Smooth muscle cell (in vitro differentiated cells): ENCODE results near the gene SRRM4. TPM values are rescaled to one million over a fixed set of nuclear protein-coding genes. Genes with fewer than 3 reads are reported as not detected.
A peak's percentile ranks its signal among the peaks of the same experiment; 100 is the strongest.

Source experiments
- DNase-seq: peaks from one replicate; lab custom pipeline; 2025; ENCODE audit not compliant: unreplicated experiment; lab: John Stamatoyannopoulos, UW
- H2AFZ ChIP-seq: fragments of 200-600 bp; sonication (generic); 2 replicates; pipeline ENCODE4 v1.6.0; 2016; ENCODE audit warnings: antibody characterized with exemption, low read depth, mild to moderate bottlenecking
- H3F3A ChIP-seq: fragments of 200-600 bp; sonication (generic); 2 replicates; pipeline ENCODE4 v1.6.0; 2017; ENCODE audit warnings: antibody characterized with exemption, low read depth
- H3K27ac ChIP-seq: fragments of 200-600 bp; sonication (generic); 2 replicates; pipeline ENCODE4 v1.5.1; 2016; ENCODE audit warnings: low read depth, mild to moderate bottlenecking
- H3K27me3 ChIP-seq: fragments of 200-600 bp; sonication (generic); 2 replicates; pipeline ENCODE4 v1.6.1; 2016; ENCODE audit warnings: low read depth, mild to moderate bottlenecking
- H3K36me3 ChIP-seq: fragments of 200-600 bp; sonication (generic); 2 replicates; pipeline ENCODE4 v1.5.1; 2016; ENCODE audit warnings: low read depth
- H3K4me1 ChIP-seq: fragments of 200-600 bp; sonication (generic); 2 replicates; pipeline ENCODE4 v1.5.1; 2016; ENCODE audit warnings: low read depth
- H3K4me2 ChIP-seq: fragments of 200-600 bp; sonication (generic); 2 replicates; pipeline ENCODE4 v1.6.0; 2016; ENCODE audit warnings: mild to moderate bottlenecking
- H3K4me3 ChIP-seq: fragments of 200-600 bp; sonication (generic); 2 replicates; pipeline ENCODE4 v1.5.1; 2016; ENCODE audit warnings: mild to moderate bottlenecking
- H3K79me2 ChIP-seq: fragments of 200-600 bp; sonication (generic); 2 replicates; pipeline ENCODE4 v1.6.0; 2016; ENCODE audit warnings: low read depth, mild to moderate bottlenecking
- H3K9ac ChIP-seq: fragments of 200-600 bp; sonication (generic); 2 replicates; pipeline ENCODE4 v1.6.0; 2016; ENCODE audit warnings: low read depth
- H3K9me3 ChIP-seq: fragments of 200-600 bp; sonication (generic); replicated peaks from 2 replicates; pipeline ENCODE4 v1.5.1; 2016; ENCODE audit warnings: low read depth
- H4K20me1 ChIP-seq: fragments of 200-600 bp; sonication (generic); 2 replicates; pipeline ENCODE4 v1.6.0; 2016; ENCODE audit warnings: low read depth
- CTCF ChIP-seq: fragments of 200-600 bp; sonication (generic); IDR thresholded peaks from 2 replicates; pipeline ENCODE4 v1.5.1; 2017; ENCODE audit warnings: borderline replicate concordance, mild to moderate bottlenecking, antibody characterized with exemption; ENCODE audit not compliant: insufficient read depth, poor library complexity, severe bottlenecking
- WGBS: methylation state at CpG from one replicate; pipeline ENCODE4 v1.1.7; 2016; ENCODE audit warnings: low lambda C conversion rate; 5-methylcytosine and 5-hydroxymethylcytosine counted together
- polyA plus RNA-seq: library from polyadenylated mRNA; unstranded; fragments of >200 nt; fragmentation: Nextera tagmentation; extraction: Ambion mirVana; gene quantifications from 2 replicates; pipeline ENCODE4 v1.2.1, GENCODE V29; 2016
- total RNA-seq: library from RNA; depleted of rRNA; stranded (reverse); fragments of >200 nt; gene quantifications from 2 replicates; pipeline ENCODE4 v1.2.3, GENCODE V29; 2014

Gene SRRM4
- total and polyA plus RNA-seq, 2 experiments from 2014 or later, result 0.04 TPM; not detected in 1

DNA sequence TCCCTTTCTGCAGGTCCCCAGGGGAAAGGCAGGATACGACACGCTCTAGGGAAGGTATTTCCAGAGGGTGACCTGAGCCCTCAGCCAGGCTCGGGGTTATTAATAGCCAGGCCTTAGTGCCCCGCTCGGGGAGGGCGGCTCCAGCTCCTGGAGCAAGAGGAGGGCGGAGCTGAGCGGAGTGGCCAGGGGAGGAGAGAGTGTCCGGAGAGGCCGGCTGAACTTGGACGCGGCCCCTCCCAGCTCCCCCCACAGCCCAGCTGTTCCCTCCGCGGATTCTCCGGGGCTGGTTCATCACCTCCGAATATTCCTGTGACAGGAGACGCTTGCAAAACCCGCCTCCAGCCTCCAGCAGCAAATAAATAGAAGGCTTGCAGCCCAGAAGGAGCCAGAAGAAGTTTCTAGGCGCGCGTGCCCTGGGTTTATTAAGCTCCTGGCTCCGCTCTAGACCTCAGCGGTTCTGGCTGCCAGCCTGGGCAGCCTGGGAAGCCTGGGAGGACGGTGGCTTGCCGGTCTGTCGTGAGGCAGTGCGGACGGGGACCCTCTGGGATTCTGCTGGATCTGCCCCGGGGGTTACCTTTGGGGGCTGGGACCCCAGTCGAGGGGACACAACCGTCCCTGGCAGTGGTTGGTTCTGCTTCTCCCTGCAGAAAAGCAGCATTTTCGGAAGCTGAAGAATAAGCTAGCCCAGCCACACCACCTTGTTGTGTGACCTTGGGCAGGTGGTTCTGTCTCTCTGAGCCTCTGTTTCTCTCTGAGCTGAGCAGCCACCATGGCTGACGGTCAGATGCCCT is 197.4 kb downstream of the SRRM4 start, which contains the start of gene HSPB8:
Gene HSPB8, plus strand, starts transcription at position 388 of the 791 bp plus-strand sequence. Its CDS starts 382 bp downstream, at position 770.
- peaks cover 15% of the 10 kb centered on the region for H3K4me1 ChIP-seq
- no peak for TF ChIP-seq CTCF
- peaks cover 25% of the 10 kb centered on the region for H3F3A ChIP-seq
- no peaks in the 10 kb centered on the region for H3K36me3 ChIP-seq
- peaks cover 21% of the 10 kb centered on the region for H3K79me2 ChIP-seq
- peak within 1 kb of the TSS; percentile 95 for H3K27ac ChIP-seq
- peak within 1 kb of the TSS; percentile 93 for H3K9ac ChIP-seq
- no peak within 1 kb of the TSS for H2AFZ ChIP-seq
- peak within 1 kb of the TSS; percentile 53 for H3K4me3 ChIP-seq
- no peaks in the 10 kb centered on the region for H3K27me3 ChIP-seq
- no peaks in the 10 kb centered on the region for H3K9me3 ChIP-seq
- peaks cover 31% of the 10 kb centered on the region for H4K20me1 ChIP-seq
- peak; percentile 67 for DNase-seq
- peak within 1 kb of the TSS; percentile 88 for H3K4me2 ChIP-seq
- WGBS, result 7% methylated on average over 33 of the region's 33 CpGs

DNA sequence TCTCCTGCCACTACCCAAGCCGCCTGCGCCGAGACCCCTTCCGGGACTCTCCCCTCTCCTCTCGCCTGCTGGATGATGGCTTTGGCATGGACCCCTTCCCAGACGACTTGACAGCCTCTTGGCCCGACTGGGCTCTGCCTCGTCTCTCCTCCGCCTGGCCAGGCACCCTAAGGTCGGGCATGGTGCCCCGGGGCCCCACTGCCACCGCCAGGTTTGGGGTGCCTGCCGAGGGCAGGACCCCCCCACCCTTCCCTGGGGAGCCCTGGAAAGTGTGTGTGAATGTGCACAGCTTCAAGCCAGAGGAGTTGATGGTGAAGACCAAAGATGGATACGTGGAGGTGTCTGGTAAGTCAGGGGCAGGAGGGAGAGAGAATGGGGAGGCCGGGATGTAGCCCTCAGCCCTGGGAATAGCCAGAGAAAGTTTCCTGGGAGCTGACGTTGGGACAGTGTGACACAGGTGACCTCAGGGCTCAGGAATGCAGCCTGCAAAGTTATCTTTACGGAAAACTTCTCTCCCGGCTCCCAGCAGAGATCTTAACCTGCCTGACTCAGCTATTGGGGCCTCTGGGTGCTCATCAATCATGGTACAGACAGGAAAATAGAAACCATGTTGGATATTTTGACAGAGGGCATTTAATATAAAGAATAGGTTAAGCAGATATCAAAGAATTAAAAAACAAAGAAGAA is 198.1 kb downstream of the SRRM4 start:
- 27% methylated on average over 18 of the region's 18 CpGs for WGBS

DNA sequence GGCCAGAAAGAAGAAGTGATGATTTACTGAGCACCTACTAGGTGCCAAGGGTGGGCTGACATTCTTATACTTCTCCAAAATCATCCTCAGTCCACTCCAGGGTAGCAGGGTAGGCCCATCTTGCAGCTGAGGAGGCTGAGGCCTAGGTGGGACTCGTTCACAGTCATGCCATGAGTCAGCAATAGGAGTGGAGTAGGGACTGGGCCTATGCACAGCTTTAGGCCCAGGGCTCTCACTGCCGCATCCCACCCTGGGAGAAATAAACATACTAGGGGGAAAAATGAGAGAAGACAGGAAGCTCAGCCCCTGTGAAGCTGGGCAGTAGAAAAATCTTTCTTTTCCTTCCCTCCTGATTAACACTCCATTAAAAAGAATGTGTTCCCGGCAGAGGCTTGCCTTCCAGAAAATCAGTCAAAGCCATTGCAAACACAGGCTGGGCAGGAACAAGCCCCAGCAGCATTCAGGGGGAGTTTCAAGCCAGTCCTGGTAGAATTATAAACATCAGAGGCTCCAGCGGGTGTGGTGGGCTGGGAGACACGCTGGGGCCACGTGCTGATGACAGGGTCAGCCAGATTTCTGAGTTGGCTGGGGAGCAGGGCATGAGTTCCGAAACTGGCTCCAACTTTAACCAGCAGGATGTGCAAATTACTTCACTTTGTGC is 199.2 kb downstream of the SRRM4 start:
- Histone ChIP-seq H3K4me3 (peak overlapping the region; percentile 53), H3K4me1 (peaks cover 15% of the 10 kb centered on the region), H3K9me3 (no peaks in the 10 kb centered on the region), H4K20me1 (peaks cover 49% of the 10 kb centered on the region), H3K4me2 (peak overlapping the region; percentile 88), H3K79me2 (peaks cover 21% of the 10 kb centered on the region), H3K9ac (peak overlapping the region; percentile 93), H3K27ac (peak overlapping the region; percentile 95), H3F3A (peaks cover 25% of the 10 kb centered on the region), H2AFZ (peak overlapping the region; percentile 28), H3K27me3 (no peaks in the 10 kb centered on the region), H3K36me3 (no peaks in the 10 kb centered on the region)
- under 1% methylated on average over 7 of the region's 7 CpGs for WGBS
- TF ChIP-seq CTCF, result no peak
- DNase-seq, result peak; percentile 12

More for the DNA sequence above, 198.1 kb downstream of the SRRM4 start:
- H3K9ac ChIP-seq, result peak overlapping the region; percentile 93
- H4K20me1 ChIP-seq, result peaks cover 39% of the 10 kb centered on the region
- no peak for TF ChIP-seq CTCF
- peak overlapping the region; percentile 88 for H3K4me2 ChIP-seq
- peak overlapping the region; percentile 53 for H3K4me3 ChIP-seq
- H3K36me3 ChIP-seq, result no peaks in the 10 kb centered on the region
- peaks cover 25% of the 10 kb centered on the region for H3F3A ChIP-seq
- peaks cover 15% of the 10 kb centered on the region for H3K4me1 ChIP-seq
- no peak for DNase-seq
- H2AFZ ChIP-seq, result no peak overlapping the region
- peak overlapping the region; percentile 95 for H3K27ac ChIP-seq
- no peaks in the 10 kb centered on the region for H3K27me3 ChIP-seq
- H3K9me3 ChIP-seq, result no peaks in the 10 kb centered on the region
- H3K79me2 ChIP-seq, result peaks cover 21% of the 10 kb centered on the region
